Measurements from ENCODE around the gene ECM2. TPM values are rescaled to one million over a fixed set of nuclear protein-coding genes. Genes with fewer than 3 reads are reported as not detected.
A peak's percentile ranks its signal among the peaks of the same experiment; 100 is the strongest.

The ECM2 gene
- total RNA-seq, 6 donors from 2014 or later: 2.1 to 11.3 (median 8.5) TPM

DNA sequence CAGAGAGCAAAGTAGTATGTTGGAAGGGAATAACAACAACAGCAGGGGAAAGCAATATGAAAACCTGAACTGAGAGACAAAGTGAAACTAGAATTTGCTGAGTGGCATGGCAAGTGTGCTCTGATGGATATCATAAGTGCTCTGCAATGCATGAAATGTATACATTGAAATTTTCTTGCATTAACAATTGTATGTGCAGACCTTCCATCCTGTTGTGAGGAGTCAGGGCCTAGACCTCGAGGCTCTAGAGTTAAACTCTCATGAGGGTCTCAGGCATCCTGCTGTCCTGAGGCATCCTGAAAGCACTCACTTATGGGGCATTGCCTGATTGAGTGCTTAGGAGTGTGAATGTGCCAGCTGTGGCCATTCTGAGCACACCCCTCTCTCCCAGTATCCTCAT, 1.1 kb downstream of the ECM2 start:
- Histone ChIP-seq H3K4me1 (peaks cover 0 to 8% (median 0%) of the 10 kb centered on the region in 4 donors), H3K36me3 (no peaks in the 10 kb centered on the region), H3K27ac (peak overlapping the region in 1 of 4 donors; percentile 14), H3K27me3 (no peaks in the 10 kb centered on the region), H3K4me3 (peak overlapping the region in 3 of 4 donors; percentile 5 to 28 (median 11)), H3K9me3 (no peaks in the 10 kb centered on the region)
- DNase-seq: no peak
- peak in 1 of 2 donors; percentile 28 for ATAC-seq (ENCODE audit: low FRiP score in 2 of 2)
- no peak for TF ChIP-seq POLR2AphosphoS5 (IDR thresholded peaks at IDR 0.05)
- TF ChIP-seq EP300 (IDR thresholded peaks at IDR 0.05): no peak
- no peak for TF ChIP-seq POLR2A (IDR thresholded peaks at IDR 0.05)
- WGBS, 2 donors: 17 to 57% methylated on average over 1 of the region's 1 CpG

DNA sequence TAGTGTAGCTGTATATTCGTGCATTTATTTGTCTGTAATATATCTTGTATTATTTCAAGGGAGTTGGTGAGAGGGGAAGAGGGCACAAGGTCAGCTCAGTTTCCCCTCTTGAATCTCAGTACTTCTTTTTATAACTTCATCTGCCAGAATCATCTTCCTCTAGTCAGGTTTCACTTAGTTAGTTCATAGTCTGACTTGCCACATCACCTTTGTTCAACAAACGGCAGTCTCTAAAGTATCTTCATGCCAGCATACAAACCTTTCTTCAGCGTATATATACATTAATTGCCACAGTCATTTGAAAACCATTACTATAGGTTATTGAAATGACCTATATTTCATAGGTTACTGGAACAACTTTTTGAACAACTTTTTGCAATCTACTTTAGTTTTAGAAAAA, 1.6 kb downstream of the ECM2 start:
- Histone ChIP-seq H3K27me3 (no peaks in the 10 kb centered on the region), H3K27ac (no peak overlapping the region), H3K4me1 (peaks cover 0 to 8% (median 0%) of the 10 kb centered on the region in 4 donors), H3K9me3 (no peaks in the 10 kb centered on the region), H3K36me3 (no peaks in the 10 kb centered on the region), H3K4me3 (peak overlapping the region in 1 of 4 donors; percentile 11)
- no peak for ATAC-seq (ENCODE audit: low FRiP score in 2 of 2)
- 75 to 80% methylated on average over 3 of the region's 3 CpGs for WGBS, 2 donors
- DNase-seq: no peak
- TF ChIP-seq EP300 (IDR thresholded peaks at IDR 0.05) (no peak), POLR2A (IDR thresholded peaks at IDR 0.05) (no peak), POLR2AphosphoS5 (IDR thresholded peaks at IDR 0.05) (no peak)
- TF ChIP-seq, protein P1, sequence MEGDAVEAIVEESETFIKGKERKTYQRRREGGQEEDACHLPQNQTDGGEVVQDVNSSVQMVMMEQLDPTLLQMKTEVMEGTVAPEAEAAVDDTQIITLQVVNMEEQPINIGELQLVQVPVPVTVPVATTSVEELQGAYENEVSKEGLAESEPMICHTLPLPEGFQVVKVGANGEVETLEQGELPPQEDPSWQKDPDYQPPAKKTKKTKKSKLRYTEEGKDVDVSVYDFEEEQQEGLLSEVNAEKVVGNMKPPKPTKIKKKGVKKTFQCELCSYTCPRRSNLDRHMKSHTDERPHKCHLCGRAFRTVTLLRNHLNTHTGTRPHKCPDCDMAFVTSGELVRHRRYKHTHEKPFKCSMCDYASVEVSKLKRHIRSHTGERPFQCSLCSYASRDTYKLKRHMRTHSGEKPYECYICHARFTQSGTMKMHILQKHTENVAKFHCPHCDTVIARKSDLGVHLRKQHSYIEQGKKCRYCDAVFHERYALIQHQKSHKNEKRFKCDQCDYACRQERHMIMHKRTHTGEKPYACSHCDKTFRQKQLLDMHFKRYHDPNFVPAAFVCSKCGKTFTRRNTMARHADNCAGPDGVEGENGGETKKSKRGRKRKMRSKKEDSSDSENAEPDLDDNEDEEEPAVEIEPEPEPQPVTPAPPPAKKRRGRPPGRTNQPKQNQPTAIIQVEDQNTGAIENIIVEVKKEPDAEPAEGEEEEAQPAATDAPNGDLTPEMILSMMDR (IDR thresholded peaks at IDR 0.05): no peak

DNA sequence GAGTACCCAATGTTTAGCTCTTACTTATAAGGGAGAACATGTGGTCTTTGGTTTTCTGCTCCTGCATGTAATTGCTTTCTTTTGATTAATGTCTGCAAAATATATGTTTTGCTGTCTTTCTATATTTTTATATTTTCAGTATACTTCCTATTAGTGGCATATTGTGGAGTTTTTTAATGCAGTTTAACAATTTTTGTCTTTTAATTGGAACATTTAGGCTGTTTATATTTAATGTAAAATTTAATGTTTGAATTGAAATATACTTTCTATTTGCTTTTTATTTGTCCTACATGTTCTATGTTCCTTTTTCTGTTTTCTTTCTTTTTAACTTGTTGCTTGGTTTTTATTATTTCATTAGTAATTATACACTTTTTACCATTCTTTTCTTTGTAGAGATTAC, 4.9 kb downstream of the ECM2 start:
- no peaks in the 10 kb centered on the region for H3K36me3 ChIP-seq
- TF ChIP-seq EP300 (IDR thresholded peaks at IDR 0.05) (no peak), POLR2AphosphoS5 (IDR thresholded peaks at IDR 0.05) (no peak), POLR2A (IDR thresholded peaks at IDR 0.05) (no peak)
- TF ChIP-seq, protein P1 (IDR thresholded peaks at IDR 0.05): no peak
- DNase-seq (no peak), ATAC-seq (ENCODE audit: low FRiP score in 2 of 2) (no peak)
- no peaks in the 10 kb centered on the region for H3K27me3 ChIP-seq
- no peak overlapping the region for H3K27ac ChIP-seq
- H3K9me3 ChIP-seq: no peaks in the 10 kb centered on the region
- peaks cover 0 to 8% (median 0%) of the 10 kb centered on the region in 4 donors for H3K4me1 ChIP-seq
- no peak overlapping the region for H3K4me3 ChIP-seq

DNA sequence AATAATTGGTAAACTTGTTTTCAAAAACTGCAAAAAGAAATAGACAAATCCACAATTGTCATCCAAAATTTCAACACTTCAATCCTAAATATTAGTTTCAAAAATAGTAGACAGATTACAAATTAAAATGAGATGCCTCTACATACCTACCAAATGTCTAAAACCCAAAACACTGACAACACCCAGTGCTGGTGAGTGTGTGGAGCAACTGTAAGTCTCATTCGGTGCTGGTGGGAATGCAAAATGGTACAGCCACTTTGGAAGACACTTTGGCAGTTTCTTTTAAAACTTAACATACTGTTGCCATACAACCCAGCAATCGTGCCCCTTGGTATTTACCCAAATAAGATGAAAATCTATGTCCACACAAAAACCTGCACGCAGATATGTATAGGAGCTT, 6.7 kb downstream of the ECM2 start:
- 92 to 95% methylated on average over 3 of the region's 3 CpGs for WGBS, 2 donors
- TF ChIP-seq POLR2A (IDR thresholded peaks at IDR 0.05): no peak
- TF ChIP-seq EP300 (IDR thresholded peaks at IDR 0.05): no peak
- TF ChIP-seq, protein P1 (IDR thresholded peaks at IDR 0.05): no peak
- TF ChIP-seq POLR2AphosphoS5 (IDR thresholded peaks at IDR 0.05): no peak
- H3K4me3 ChIP-seq: no peak overlapping the region
- H3K9me3 ChIP-seq: no peaks in the 10 kb centered on the region
- H3K27me3 ChIP-seq: no peaks in the 10 kb centered on the region
- no peaks in the 10 kb centered on the region for H3K36me3 ChIP-seq
- H3K4me1 ChIP-seq: no peaks in the 10 kb centered on the region
- H3K27ac ChIP-seq: no peak overlapping the region
- ATAC-seq (ENCODE audit: low FRiP score in 2 of 2) (no peak), DNase-seq (no peak)

DNA sequence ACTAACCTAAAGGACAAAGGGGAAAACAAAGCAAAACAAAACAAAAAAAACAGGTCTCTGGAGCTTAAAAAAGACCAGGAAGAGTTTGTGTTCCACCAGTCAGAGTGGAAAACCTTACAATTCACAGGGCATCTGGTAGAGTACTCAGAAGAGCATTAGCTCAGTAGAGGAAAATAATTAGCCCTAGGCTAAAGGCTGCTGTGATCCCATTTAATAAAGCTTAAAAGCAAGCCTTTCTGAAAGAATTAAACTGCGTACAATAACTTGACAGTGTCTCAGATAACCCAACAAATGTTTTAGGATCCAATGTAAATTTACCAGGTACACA, 7.3 kb downstream of the ECM2 start:
- Histone ChIP-seq H3K27me3 (no peaks in the 10 kb centered on the region), H3K4me3 (no peak overlapping the region), H3K27ac (no peak overlapping the region), H3K9me3 (no peaks in the 10 kb centered on the region), H3K4me1 (no peaks in the 10 kb centered on the region), H3K36me3 (no peaks in the 10 kb centered on the region)
- DNase-seq: no peak
- TF ChIP-seq EP300 (IDR thresholded peaks at IDR 0.05) (no peak), POLR2AphosphoS5 (IDR thresholded peaks at IDR 0.05) (no peak), POLR2A (IDR thresholded peaks at IDR 0.05) (no peak)
- TF ChIP-seq, protein P1 (IDR thresholded peaks at IDR 0.05): no peak
- WGBS, 2 donors: 97 to 100% methylated on average over 1 of the region's 1 CpG
- no peak for ATAC-seq (ENCODE audit: low FRiP score in 2 of 2)

Data from upper lobe of left lung (tissue), 6 donors.